ENCODE results near the gene MARCHF3. TPM values are rescaled to one million over a fixed set of nuclear protein-coding genes. Genes with fewer than 3 reads are reported as not detected.
A peak's percentile ranks its signal among the peaks of the same experiment; 100 is the strongest.

Gene MARCHF3
- total and polyA plus RNA-seq, 2 of the 13 experiments (the other 11 are each of a cell fraction or from before 2014, with no cell fraction given) = 4.8 to 11.9 TPM

GRCh38 chr5:127072861-127073846 is 42.8 kb upstream of the MARCHF3 start, which contains the start of gene C5orf63 (continued):
- no peak for TF ChIP-seq LRRFIP1 (CRISPR knock-in tag; conservative IDR thresholded peaks at IDR 0.05)
- TF ChIP-seq NONO (IDR thresholded peaks at IDR 0.05) = no peak
- TF ChIP-seq NONO (CRISPR knock-in tag; conservative IDR thresholded peaks at IDR 0.05) = peak; percentile 74
- TF ChIP-seq ATF7-NPFF (CRISPR knock-in tag; IDR thresholded peaks at IDR 0.05; ENCODE audit: low read depth) = peak; percentile 73; the same call in 1 of the 2 replicates
- TF ChIP-seq ZNF33A (CRISPR knock-in tag; IDR thresholded peaks at IDR 0.05; ENCODE audit: borderline replicate concordance) = no peak
- peak; percentile 74 for TF ChIP-seq ZEB1 (IDR thresholded peaks at IDR 0.05; ENCODE audit: insufficient replicate concordance, low read depth)
- no peak for TF ChIP-seq ZKSCAN1 (IDR thresholded peaks at IDR 0.05; ENCODE audit: low read length)
- no peak for TF ChIP-seq TCF12 (IDR thresholded peaks at IDR 0.05)
- 0 out of 2 replicates have a peak, but pooled peaks have one; percentile 33 for TF ChIP-seq TCF12 (CRISPR knock-in tag; IDR thresholded peaks at IDR 0.05)
- TF ChIP-seq CEBPZ (IDR thresholded peaks at IDR 0.05; ENCODE audit: low read length) = no peak
- TF ChIP-seq CBFB (CRISPR knock-in tag; IDR thresholded peaks at IDR 0.05) = no peak
- TF ChIP-seq MZF1 (CRISPR knock-in tag; IDR thresholded peaks at IDR 0.05; ENCODE audit: borderline replicate concordance) = no peak
- TF ChIP-seq NFIB (CRISPR knock-in tag; IDR thresholded peaks at IDR 0.05; ENCODE audit: borderline replicate concordance) = no peak
- no peak for TF ChIP-seq REXO4 (CRISPR knock-in tag; IDR thresholded peaks at IDR 0.05; ENCODE audit: borderline replicate concordance)
- peak; percentile 91; the same call in 1 of the 2 replicates for TF ChIP-seq ZNF558 (CRISPR knock-in tag; IDR thresholded peaks at IDR 0.05; ENCODE audit: borderline replicate concordance)
- TF ChIP-seq ZKSCAN5 (CRISPR knock-in tag; IDR thresholded peaks at IDR 0.05) = no peak
- TF ChIP-seq ZNF674 (CRISPR knock-in tag; IDR thresholded peaks at IDR 0.05; ENCODE audit: low read depth) = peak; percentile 46; the same call in 1 of the 2 replicates
- TF ChIP-seq MNT (IDR thresholded peaks at IDR 0.05) = no peak
- no peak for TF ChIP-seq PPARG (CRISPR knock-in tag; conservative IDR thresholded peaks at IDR 0.05)
- TF ChIP-seq ZNF614 (CRISPR knock-in tag; IDR thresholded peaks at IDR 0.05; ENCODE audit: borderline replicate concordance) = peak; percentile 63; the same call in 1 of the 2 replicates
